ENCODE data around the gene RHBG. TPM values are rescaled to one million over a fixed set of nuclear protein-coding genes. Genes with fewer than 3 reads are reported as not detected.

The RHBG gene
- total and polyA plus RNA-seq, 4 donors: 0.25 to 6.4 (median 2.3) TPM

- WGBS: 4% methylated on average over 69 of the region's 69 CpGs
- no peaks in the 10 kb centered on the region for H3K36me3 ChIP-seq (ENCODE audit: control insufficient read depth in 4 of 4, insufficient read depth in 3 of 4, low read depth in 1 of 4, low read length in 3 of 4)
- peak; percentile 65 for DNase-seq (ENCODE audit: low spot score)
- H3K4me1 ChIP-seq (ENCODE audit: control insufficient read depth in 4 of 4, insufficient read depth in 4 of 4, low read length in 3 of 4): peaks cover 7 to 17% (median 14%) of the 10 kb centered on the region in 4 donors
- H3K27me3 ChIP-seq (ENCODE audit: control insufficient read depth in 4 of 4, insufficient read depth in 4 of 4, low read length in 3 of 4): peaks cover 0 to 21% (median 10%) of the 10 kb centered on the region in 4 donors
- TF ChIP-seq CTCF (IDR thresholded peaks at IDR 0.05; ENCODE audit: low read depth, low read length, missing input control) (no peak), REST (IDR thresholded peaks at IDR 0.05) (no peak), SP1 (IDR thresholded peaks at IDR 0.05) (peak; percentile 39), FOXA2 (IDR thresholded peaks at IDR 0.05) (no peak)
- no peaks in the 10 kb centered on the region for H3K9me3 ChIP-seq (ENCODE audit: control insufficient read depth in 4 of 4, low read length in 3 of 4)
- H3K27ac ChIP-seq (ENCODE audit: low read depth in 1 of 2, low read length in 2 of 2): no peak overlapping the region
- peak overlapping the region in 1 of 3 donors; percentile 33 for H3K4me3 ChIP-seq (ENCODE audit: low read depth in 1 of 3, low read length in 3 of 3)
- no peak overlapping the region for H3K9ac ChIP-seq (ENCODE audit: low read depth in 1 of 2, low read length in 2 of 2)
Measured at GRCh38 chr1:156421062-156421938, 52.3 kb downstream of the RHBG start.

GRCh38 chr1:156421939-156422601 lies 53.1 kb downstream of the RHBG start:
- H3K27me3 ChIP-seq (ENCODE audit: control insufficient read depth in 4 of 4, insufficient read depth in 4 of 4, low read length in 3 of 4): peaks cover 2 to 21% (median 10%) of the 10 kb centered on the region in 4 donors
- no peaks in the 10 kb centered on the region for H3K36me3 ChIP-seq (ENCODE audit: control insufficient read depth in 4 of 4, insufficient read depth in 3 of 4, low read depth in 1 of 4, low read length in 3 of 4)
- peak overlapping the region in 1 of 3 donors; percentile 33 for H3K4me3 ChIP-seq (ENCODE audit: low read depth in 1 of 3, low read length in 3 of 3)
- no peak overlapping the region for H3K27ac ChIP-seq (ENCODE audit: low read depth in 1 of 2, low read length in 2 of 2)
- H3K9ac ChIP-seq (ENCODE audit: low read depth in 1 of 2, low read length in 2 of 2): no peak overlapping the region
- 21% methylated on average over 12 of the region's 12 CpGs for WGBS
- H3K9me3 ChIP-seq (ENCODE audit: control insufficient read depth in 4 of 4, low read length in 3 of 4): no peaks in the 10 kb centered on the region
- no peak for DNase-seq (ENCODE audit: low spot score)
- peaks cover 7 to 17% (median 14%) of the 10 kb centered on the region in 4 donors for H3K4me1 ChIP-seq (ENCODE audit: control insufficient read depth in 4 of 4, insufficient read depth in 4 of 4, low read length in 3 of 4)
- no peak for TF ChIP-seq NR2F2 (IDR thresholded peaks at IDR 0.05)
- TF ChIP-seq TAF1 (conservative IDR thresholded peaks at IDR 0.05): no peak
- TF ChIP-seq JUND (IDR thresholded peaks at IDR 0.05): no peak
- no peak for TF ChIP-seq FOXA2 (IDR thresholded peaks at IDR 0.05)
- TF ChIP-seq SP1 (IDR thresholded peaks at IDR 0.05): no peak
- no peak for TF ChIP-seq RXRA (IDR thresholded peaks at IDR 0.05)
- TF ChIP-seq CTCF (IDR thresholded peaks at IDR 0.05; ENCODE audit: low read depth, low read length, missing input control): no peak
- TF ChIP-seq ATF3 (IDR thresholded peaks at IDR 0.05): no peak
- no peak for TF ChIP-seq RAD21 (IDR thresholded peaks at IDR 0.05)
- TF ChIP-seq EGR1 (IDR thresholded peaks at IDR 0.05; ENCODE audit: low read depth in 2 of 2): no peak
- TF ChIP-seq HNF4G (IDR thresholded peaks at IDR 0.05): no peak
- no peak for TF ChIP-seq GABPA (IDR thresholded peaks at IDR 0.05 in 1 of 2, conservative IDR thresholded peaks at IDR 0.05 in 1 of 2)
- no peak for TF ChIP-seq YY1 (IDR thresholded peaks at IDR 0.05)
- no peak for TF ChIP-seq REST (IDR thresholded peaks at IDR 0.05)
- no peak for TF ChIP-seq HNF4A (conservative IDR thresholded peaks at IDR 0.05)
